ENCODE data around the gene IL22RA1. TPM values are rescaled to one million over a fixed set of nuclear protein-coding genes. Genes with fewer than 3 reads are reported as not detected.

Gene IL22RA1
- total RNA-seq, 1 donor from 2014 or later, result not detected

DNA sequence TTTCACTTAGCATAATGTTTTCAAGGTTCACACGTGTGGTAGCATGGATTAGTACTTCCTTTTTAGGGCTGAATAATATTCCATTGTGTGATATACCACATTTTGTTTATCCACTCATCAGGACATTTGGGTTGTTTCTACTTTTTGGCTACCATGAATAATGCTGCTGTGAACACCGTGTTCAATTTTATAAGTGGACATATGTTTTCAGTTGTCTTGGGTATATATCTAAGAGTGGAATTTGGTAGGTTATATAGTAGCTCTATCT lies 3.8 kb downstream of the IL22RA1 start:
- no peak for DNase-seq (ENCODE audit: extremely low read depth, low read depth, low spot score)

DNA sequence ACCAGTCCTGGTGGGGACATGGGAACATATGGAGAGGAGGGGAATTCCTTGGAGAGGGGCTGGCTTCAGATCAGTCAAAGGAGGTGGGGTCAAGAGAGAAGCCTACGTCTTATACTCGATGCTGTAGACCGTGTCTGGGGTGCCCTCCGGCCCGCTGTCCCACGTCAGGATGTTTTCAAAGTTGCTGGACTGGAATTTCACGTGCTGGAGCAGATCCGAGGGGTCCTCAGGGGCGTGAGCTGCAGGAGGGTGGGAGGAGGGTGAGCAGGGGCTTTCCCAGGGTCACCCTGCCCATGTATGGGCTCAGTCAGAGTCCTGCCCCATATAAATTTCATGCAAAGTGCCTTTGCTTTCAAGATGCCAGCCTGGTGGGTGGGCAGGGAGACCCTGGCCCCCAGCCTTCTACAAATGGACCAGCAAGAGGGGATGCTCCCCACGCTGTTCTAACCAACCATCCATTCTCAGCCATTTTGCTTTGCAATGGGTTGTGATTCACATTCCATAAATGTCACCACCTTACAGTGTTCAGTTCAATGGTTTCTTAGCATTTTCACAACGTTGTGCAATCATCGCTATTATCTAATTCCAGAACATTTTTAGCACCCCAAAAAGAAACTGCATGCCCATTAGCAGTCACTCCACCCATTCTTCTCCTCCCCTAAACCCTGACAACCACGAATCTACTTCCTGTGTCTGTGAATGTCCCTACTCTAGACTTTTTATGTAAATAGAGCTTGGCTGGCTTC lies 4.3 kb downstream of the IL22RA1 start:
- DNase-seq (ENCODE audit: extremely low read depth, low read depth, low spot score), result no peak

DNA sequence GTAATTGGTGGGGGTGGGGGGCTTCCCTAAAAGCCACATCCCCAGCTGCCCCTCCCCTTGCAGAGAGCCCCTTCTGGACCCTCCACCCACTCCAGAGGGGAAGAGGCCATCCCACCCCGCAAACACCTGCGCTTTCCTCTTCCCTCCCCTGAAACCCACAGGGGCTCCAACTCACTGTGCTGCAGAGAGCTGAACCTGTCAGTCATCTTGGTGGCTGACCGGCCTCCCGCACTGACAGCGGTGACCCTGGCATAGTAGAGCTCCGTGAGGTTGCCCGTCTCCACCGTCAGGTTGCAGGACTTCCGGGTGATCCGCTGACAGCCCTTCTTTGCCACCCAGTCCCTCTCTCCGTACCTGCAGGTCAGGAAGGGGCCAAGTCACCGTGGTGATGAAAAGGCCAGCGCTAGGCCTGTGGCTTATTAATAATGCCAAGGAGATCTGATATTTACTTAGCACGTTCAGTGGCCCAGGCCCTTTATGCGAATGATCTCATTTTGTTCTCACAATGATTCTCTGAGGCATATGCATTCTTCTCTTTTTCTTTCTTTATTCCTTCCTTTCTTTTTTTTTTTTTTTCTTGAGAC lies 5.9 kb downstream of the IL22RA1 start:
- no peak for DNase-seq (ENCODE audit: extremely low read depth, low read depth, low spot score)

DNA sequence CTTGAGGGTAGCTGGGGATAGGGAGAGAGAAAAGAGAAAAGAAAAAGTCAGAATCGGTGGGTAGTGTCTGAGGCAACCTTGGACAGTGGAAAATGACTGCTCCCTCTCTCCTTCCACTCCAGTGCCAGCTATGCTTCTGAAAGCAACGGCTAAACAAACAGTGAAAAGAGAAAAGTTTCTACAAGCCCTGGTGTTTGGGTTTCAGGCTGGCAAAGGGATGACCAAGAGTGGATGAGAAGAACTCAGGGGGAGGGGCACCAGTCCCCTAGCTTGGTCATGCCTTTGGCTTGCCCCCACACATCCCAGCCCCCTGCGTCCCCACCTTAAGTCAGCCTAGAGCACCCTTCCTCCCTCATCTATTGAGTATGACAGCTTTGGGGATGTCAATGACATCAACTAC lies 8.6 kb downstream of the IL22RA1 start:
- no peak for DNase-seq (ENCODE audit: extremely low read depth, low read depth, low spot score)

DNA sequence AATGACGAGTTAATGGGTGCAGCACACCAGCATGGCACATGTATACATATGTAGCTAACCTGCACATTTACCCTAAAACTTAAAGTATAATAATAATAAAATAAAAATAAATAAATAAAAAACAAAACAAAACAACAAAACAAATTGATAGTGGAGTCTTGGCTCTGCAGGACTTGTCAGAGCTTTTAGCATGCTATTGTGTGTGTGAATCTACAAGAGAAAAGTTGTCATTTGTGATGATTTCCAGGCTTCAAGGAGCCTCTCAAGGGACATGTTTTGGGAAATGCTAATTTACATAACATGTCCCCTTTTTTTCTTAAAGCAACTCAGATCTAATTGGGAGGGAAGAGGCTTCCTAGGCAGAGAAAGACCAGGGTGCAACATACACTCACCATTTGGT lies 9.1 kb downstream of the IL22RA1 start:
- DNase-seq (ENCODE audit: extremely low read depth, low read depth, low spot score), result no peak

DNA sequence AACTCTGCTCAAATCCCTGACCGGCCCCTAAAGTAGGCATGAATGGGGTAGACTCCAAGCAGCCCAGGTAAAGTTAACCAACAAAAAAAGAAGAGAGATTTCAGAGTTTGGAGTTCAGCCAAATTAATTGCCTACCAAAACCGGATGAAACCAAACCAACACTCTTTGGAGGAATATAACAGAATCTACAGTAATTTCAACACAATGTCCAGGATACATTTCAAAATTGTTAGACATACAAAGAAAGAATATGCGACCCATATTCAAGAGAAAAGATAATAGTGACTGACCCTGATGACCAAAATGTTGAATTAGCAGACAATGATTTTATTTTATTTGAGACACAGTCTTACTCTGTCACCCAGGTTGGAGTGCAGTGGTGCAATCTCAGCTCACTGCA lies 12.6 kb downstream of the IL22RA1 start:
- DNase-seq (ENCODE audit: extremely low read depth, low read depth, low spot score), result no peak

DNA sequence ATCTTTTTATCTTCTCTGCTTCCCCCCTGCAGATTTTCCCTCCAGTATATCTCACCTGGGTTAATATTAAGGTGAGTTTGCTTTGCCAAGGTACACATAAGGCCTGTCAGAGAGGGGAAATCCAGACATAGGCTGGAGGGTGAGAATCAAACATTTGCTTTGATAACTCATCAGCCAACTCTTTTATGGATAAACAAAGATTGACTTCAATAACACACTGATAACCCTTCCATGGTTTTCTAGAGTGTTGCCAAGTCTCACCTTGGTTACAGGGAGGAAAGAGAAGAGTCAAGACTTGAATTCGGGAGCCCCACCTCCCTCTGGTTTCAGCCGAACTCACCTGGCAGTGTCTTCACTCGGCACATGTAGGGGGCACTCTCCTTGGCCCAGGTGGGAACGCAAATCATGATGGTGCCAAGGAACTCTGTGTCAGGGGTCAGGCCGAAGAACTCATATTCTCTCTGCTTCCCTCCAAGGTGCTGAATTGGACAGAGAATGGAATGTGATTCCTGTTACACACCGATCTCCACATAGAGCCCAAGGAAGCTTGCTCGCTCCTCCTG lies 15.1 kb downstream of the IL22RA1 start:
- no peak for DNase-seq (ENCODE audit: extremely low read depth, low read depth, low spot score)

DNA sequence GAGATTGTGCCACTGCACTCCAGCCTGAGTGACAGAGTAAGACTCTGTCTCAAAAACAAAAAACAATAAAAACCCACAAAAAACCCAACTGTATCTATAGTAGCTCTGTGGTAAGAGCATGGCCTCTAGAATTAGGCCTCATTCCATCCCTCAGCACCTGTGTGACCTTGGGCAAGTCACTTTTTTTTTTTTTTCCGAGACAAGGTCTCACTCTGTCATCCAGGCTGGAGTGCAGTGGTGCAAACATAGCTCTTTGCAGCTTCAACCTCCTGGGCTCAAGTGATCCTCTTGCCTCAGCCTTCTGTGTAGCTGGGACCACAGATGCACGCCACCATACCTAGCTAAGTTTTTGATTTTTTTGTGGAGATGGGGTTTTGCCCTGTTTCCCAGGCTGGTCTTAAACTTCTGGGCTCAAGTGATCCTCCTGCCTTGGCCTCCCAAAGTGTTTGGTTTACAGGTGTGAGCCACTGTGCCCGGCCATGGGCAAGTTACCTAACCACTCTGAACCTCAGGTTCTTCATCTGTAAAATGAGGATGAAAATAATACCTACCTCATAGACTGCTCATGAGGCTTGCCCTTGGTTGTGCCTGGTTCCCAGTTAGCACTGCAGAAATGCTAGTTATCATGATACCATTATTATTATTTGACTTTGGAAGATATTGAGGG lies 15.7 kb downstream of the IL22RA1 start:
- no peak for DNase-seq (ENCODE audit: extremely low read depth, low read depth, low spot score)

DNA sequence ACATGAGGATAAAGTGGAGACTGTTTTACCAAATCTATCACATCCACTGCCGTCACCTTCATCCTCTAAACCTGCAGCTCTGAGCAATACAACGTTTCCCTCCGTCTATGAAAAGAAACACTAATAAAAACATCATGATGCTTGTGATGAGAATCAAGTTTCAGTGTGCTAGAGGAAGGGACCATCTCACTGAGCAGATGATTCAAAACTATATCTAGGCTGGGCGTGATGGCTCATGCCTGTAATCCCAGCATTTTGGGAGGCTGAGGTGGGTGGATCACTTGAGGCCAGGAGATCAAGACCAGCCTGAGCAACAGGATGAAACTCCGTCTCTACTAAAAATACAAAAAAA lies 16.3 kb downstream of the IL22RA1 start:
- DNase-seq (ENCODE audit: extremely low read depth, low read depth, low spot score), result no peak

DNA sequence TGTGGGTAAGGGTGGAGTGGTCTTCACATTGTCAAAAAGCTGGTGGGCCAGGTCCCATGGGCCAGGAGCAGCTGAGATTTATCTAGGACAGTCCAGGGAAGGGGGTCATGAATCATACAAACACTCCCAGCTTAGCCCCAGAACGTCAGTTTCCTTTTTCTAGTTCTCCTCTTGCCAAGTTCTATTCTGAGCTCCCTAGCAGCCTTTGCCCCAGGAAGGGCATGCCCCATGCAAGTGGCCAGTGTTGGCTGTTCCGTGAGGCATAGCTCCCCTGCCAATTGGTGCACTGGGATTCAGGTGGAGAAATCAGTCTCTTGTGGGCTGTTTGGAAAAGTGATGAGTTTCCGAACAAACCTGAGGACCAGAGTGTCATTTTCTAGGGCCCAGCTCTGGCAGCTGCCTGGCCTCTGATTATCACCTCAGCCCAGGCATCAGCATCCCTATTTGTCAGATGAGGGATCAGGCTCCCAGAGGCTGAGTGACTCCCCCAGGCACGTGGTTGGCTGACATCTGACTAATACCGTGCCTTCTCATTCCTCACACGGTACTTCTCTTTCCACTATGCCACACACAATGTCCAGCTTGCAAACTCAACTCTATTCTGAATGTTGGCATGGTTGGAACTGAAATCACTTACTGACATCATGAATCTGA lies 16.8 kb downstream of the IL22RA1 start:
- no peak for DNase-seq (ENCODE audit: extremely low read depth, low read depth, low spot score)

DNA sequence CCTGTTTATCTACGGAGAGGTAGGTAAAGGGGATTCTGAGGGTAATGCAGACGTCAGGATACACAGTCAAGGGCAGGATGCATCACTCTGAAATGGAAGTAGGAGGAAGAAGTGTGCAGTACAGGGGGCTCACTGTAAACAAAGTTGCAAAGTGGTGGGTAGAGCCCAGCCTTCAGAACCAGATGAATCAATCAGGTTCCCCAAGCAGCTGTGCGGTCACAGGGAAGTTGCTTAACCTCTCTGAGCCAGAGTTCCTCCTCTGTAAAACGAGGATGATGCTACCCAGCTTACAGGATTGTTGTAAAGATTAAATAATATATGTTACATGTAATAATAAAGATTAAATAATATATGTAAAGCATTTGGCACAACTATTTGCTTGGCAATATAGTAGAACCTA lies 17.5 kb downstream of the IL22RA1 start:
- DNase-seq (ENCODE audit: extremely low read depth, low read depth, low spot score), result no peak

DNA sequence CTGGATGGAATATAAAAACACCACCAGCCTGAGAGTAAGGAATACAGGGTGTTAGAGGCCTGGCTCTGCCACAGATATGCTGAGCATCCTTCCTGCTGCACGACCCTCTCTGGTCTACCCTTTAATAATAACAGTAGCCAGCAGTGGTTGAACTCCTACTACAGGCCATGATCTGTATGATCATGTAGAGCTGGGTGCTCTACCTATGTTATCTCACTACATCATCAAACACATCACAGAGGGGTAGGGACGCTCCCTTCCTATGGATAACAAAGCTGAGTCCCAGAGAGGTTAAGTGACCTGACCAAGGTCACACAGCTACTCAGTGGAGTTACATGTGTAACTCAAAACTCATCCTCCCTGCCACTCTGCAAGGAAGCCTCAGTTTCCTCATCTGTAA lies 18.0 kb downstream of the IL22RA1 start:
- DNase-seq (ENCODE audit: extremely low read depth, low read depth, low spot score), result no peak

DNA sequence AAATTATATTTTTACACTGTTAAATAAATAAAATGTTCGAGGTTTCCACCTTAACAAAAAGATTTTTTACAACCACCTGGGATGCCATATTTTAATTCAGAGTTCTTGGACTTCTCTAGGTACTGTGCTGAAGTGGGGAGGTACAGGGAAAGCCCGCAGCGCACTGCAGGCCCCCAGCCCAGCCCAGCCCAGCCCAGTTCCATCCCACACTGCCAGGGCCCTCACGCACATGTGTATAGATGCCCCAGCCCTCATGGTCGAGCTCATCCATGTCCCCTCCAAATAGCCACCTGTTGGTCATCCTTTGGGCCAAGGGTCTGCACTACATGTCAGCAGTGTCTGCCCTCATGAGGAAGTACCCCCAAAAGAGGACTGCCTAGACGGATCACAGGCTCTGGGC lies 19.3 kb downstream of the IL22RA1 start:
- no peak for DNase-seq (ENCODE audit: extremely low read depth, low read depth, low spot score)

DNA sequence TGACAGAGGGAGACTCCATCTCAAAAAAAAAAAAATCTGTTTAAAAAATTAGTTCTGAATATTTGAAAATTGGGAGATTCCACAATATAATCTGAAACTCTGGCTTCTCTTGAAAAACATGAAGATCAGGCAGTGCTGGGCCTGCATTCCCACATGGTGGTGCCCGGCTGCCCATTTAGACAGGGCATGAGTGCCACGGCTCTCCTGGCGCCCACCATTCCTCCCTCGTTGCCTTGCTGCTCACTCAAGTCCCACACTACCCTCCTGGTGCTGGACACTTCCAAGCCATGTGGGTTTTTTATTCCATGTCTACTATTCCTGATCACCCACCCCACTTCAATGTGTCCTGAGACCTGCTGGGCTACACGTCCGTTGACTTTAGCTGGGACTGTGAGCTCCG lies 20.2 kb downstream of the IL22RA1 start:
- DNase-seq (ENCODE audit: extremely low read depth, low read depth, low spot score), result no peak

DNA sequence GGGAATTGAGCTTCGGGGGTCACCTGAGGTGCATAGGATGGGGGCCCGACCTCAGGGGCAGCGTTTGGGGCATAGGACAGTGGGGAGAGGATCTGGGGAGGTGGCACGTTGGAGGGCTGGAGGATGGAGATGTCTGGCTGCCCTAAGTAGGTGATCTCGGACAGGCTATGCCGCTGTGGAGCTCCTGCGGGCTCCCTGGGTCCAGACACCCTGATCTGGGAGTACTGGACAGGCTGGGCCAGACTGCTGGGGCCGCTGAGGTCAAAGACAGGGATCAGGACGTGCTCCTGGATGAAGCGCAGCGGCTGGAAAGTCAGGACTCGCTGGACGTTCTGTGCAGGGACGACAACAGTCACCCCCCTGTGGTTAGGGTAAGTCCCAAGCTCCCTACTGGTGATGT lies 21.5 kb downstream of the IL22RA1 start:
- DNase-seq (ENCODE audit: extremely low read depth, low read depth, low spot score), result no peak

DNA sequence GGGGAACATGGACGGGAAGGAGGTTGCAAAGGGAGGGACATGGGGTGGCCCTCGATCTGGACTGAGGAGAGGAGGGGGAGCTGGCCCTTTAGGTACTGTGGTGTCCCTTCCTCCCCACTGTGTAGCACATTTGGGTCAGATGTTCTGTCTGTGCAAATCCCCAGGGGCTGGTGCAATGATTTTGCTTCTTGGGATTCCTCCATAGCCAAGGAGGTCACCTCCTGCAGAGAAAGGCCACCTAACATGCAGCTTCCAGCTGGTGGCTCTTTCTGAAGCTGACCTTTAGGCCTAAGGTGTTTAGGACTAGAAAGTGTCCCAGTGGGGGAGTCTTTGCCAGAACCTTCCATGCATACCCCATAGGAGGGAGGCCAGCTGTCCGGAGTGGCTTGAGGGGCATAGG lies 22.0 kb downstream of the IL22RA1 start:
- DNase-seq (ENCODE audit: extremely low read depth, low read depth, low spot score), result no peak

DNA sequence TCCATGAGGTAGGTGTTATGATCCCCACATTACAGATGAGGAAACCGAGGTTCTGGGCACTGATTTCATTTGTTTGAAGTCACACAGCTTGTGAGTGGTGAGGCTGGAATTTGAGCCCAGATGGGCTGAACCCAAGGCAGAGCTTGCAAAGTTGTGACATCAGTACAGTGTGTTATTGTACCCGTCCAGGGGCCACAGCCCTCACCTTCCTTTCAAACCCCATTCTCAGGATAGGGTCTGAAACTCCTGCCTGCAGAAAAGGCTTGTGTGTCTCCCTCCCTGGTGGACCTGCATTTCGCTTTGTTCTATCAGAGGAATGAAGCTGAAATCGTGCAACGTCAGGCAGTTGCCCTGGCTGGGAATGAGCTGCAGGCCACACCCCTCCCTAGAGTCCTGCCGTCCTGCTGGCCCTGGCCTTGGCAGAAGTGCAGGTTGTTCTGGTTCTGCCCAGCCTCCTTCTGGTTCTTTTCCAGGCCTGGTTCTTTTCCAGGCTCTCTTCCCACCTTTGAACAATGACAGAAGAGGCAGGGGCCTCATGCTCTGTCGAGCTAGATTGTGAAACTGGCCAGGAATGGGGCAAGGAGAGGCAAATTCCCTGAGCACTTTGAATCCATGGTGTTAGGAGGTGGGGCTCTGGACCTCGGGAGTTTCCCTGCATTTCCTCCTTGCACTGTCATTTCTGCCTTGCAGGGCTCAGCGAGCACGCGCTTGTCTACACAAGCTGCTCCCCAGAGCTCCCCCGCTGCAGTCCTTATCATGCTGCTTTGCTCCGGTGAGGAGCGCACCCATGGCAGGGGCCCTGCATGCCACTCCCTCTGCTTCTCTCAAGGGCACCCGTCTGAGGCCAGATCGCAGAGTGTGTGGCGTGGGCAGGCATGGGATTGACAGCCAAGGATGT lies 22.8 kb downstream of the IL22RA1 start:
- no peak for DNase-seq (ENCODE audit: extremely low read depth, low read depth, low spot score)

DNA sequence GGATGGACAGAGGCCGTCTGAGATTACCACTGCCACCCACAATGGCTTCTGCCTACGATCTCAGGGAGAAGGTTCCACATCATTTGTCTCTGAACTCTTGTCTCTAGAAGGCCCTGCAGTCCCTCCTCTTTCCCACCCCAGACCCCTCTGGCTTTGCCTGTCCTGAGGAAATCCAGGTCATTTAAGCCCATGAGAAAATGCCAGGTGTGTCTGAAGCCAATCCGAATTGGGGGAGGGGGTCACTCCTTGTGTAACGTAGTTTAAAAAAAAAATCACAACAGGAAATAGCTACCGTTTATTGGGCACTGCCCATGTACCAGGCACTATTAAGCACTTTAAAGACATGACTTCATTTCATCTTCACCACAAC lies 23.5 kb downstream of the IL22RA1 start:
- no peak for DNase-seq (ENCODE audit: extremely low read depth, low read depth, low spot score)

DNA sequence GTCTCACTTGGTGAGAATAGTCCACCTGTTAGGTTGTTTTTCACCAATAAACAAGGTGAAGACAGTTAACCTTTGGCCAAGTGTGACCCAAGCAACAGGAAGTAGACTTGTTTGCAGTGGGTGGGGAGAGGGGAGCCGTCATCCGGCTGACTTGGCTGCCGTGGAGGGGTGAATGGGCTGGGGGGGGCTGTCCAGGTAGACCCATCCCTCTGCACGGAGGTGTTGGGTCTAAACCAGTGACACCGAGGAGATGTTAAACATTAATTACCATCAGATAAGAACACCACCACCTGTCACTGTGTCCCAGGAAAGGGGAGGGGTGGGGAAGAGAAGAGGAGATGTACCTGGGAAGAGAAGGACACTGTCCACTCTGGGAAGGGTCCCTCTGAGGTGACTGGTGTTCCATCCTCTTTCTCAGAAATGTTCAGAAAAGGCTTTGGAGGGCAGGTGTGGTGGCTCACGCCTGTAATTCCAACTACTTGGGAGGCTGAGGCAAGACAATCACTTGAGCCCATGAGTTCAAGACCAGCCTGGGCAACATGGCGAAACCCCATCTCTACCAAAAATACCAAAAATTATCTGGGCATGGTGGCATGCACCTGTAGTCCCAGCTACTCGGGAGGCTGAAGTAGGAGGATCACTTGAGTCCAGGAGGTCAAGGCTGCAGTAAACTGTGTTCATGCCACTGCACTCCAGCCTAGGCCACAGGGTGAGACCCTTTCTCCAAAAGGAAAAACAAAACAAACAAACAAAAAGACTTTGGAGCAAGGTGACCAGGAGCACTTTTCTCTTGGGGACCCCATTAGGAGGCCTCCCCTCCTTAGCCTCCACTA lies 24.3 kb downstream of the IL22RA1 start:
- no peak for DNase-seq (ENCODE audit: extremely low read depth, low read depth, low spot score)
